Activated T-cell treated with anti-CD3 and anti-CD28 coated beads, Interleukin-2, amount 50 U/mL, for 4 hours (primary cell): ENCODE data around the gene CCDC12. TPM values are rescaled to one million over a fixed set of nuclear protein-coding genes. Genes with fewer than 3 reads are reported as not detected.

Experiments used
- ATAC-seq, 2 donors: fragments of 200-7000 bp; cut with Tn5 transposase; one replicate each; pipeline ENCODE4 v1.10.0; 2021
- DNase-seq: peaks from one replicate; pipeline ENCODE4 v3.0.0-alpha.2; 2020
- H3K27me3 Mint-ChIP-seq: one replicate; pipeline ENCODE4 v1.8.0; 2021; ENCODE audit warnings: low read depth, mixed read lengths
- H3K36me3 Mint-ChIP-seq: one replicate; pipeline ENCODE4 v1.8.0; 2022; ENCODE audit warnings: mixed read lengths; ENCODE audit not compliant: insufficient read depth
- H3K4me1 Mint-ChIP-seq: one replicate; pipeline ENCODE4 v1.8.0; 2021; ENCODE audit warnings: low read depth, mixed read lengths
- H3K4me3 Mint-ChIP-seq: one replicate; pipeline ENCODE4 v1.8.0; 2021; ENCODE audit warnings: mild to moderate bottlenecking, moderate library complexity, mixed read lengths
- H3K9me3 Mint-ChIP-seq: one replicate; pipeline ENCODE4 v1.8.0; 2021; ENCODE audit warnings: mixed read lengths
- total RNA-seq, 3 donors: library from RNA; stranded (reverse); gene quantifications; one replicate each; pipeline ENCODE4 v1.2.1, GENCODE V29; 2021

The CCDC12 gene
- total RNA-seq, 3 donors from 2014 or later: 75.9 to 77.6 (median 76.5) TPM

DNA sequence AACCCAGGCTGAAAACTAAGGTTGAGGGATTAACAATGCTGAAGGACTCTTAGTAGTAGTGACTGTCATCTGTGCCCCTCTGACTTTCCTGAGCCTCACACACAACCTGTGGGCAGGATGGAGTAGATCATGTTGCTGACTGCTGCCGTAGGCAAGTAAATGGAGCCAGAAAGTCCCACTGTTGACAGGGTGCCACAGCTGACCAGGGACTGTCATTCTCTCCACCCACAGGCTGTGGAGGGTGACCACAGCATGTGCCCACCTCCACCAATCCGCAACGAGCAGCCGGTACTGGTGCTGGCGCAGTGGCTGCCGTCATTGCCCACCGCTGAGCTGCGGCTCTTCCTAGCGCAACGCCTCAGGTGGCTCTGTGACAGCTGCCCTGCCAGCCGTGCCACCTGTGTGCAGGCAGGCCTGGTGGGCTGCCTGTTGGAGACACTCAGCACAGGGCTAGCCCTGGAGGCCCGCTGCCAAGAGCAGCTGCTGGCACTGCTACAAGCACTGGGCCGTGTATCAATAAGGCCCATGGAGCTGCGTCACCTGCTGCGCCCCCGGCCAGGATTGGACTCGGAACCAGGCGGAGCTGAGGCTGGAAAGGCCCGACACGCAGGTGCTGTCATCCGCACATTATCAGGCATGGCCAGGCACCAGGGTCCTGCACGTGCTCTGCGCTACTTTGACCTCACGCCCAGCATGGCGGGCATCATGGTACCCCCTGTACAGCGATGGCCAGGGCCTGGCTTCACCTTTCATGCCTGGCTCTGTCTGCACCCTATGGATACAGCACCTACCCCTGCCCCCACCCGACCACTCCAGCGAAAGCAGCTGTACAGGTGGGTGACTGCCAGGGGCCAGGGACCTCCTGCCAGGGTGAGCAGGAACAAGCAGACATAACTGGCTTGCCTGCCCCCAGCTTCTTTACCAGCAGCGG is 18.5 kb upstream of the CCDC12 start:
- Mint-ChIP-seq H3K4me1 (peaks cover 20% of the 10 kb centered on the region), H3K36me3 (peaks cover 15% of the 10 kb centered on the region), H3K27me3 (no peaks in the 10 kb centered on the region), H3K4me3 (no peak overlapping the region), H3K9me3 (no peaks in the 10 kb centered on the region)
- DNase-seq: no peak
- no peak for ATAC-seq

DNA sequence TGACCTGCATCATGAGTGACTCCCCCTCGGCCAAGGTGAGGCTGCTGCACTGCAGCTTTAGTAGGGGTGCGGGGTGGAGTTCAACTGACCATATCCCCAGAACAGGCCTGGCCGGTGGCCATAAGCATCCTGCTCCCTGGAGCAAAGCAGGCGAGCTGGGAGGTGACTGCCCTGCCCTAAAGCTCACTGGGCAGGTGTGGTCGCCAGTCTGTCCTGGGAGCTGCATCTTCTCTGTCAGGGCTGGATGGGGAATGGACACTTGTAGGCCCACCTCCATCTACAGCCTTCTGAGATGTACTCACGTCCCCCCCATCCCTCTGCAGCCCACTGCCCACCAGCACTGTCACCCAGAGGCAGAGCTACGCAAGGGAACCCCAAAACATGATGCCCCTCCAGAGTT is 17.4 kb upstream of the CCDC12 start:
- ATAC-seq: no peak
- Mint-ChIP-seq H3K9me3 (no peaks in the 10 kb centered on the region), H3K4me3 (no peak overlapping the region), H3K27me3 (no peaks in the 10 kb centered on the region), H3K36me3 (peaks cover 17% of the 10 kb centered on the region), H3K4me1 (peaks cover 30% of the 10 kb centered on the region)
- DNase-seq: no peak

DNA sequence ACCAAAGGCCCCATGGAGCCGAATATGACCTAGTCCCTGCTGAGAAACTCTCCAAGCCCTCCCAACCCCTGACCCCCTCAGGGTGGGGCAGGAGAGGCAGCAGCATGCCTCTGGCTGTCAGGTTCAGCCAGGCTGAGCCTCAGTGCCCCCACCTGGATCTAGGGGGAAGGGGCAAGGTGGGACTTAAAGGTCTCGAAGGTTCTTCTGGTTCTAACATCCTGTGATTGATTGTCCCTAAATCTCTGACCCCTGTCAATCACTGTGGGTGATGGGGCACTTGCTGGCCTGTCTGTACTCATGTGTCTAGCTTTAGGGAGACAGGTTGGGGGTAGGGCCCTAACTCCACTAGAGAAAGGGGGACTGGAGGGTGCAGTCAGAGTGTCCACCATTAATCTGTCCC is 16.7 kb upstream of the CCDC12 start:
- no peak for DNase-seq
- no peaks in the 10 kb centered on the region for H3K27me3 Mint-ChIP-seq
- H3K4me1 Mint-ChIP-seq: peaks cover 34% of the 10 kb centered on the region
- H3K4me3 Mint-ChIP-seq: no peak overlapping the region
- no peak for ATAC-seq
- H3K9me3 Mint-ChIP-seq: no peaks in the 10 kb centered on the region
- peaks cover 16% of the 10 kb centered on the region for H3K36me3 Mint-ChIP-seq

DNA sequence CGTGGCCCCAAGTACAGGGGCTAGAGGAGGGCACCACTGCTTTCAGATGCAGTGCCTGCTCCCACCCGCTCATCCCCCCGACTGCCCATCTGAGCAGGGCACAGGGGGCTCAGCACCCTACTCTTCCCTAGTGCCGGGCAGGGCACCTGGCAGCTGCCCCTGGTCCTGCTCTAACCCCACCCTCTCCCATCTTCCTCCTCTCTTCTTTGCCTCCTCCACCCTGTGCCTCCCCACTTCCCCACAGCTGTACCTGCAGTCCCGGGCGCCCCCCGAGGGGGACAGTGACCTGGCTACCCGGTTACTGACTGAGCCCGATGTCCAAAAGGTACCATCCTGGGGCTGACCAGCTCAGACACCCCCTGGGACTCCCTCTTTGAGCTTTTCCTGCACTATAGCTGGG is 15.7 kb upstream of the CCDC12 start:
- ATAC-seq (no peak), DNase-seq (no peak)
- Mint-ChIP-seq H3K9me3 (no peaks in the 10 kb centered on the region), H3K27me3 (no peaks in the 10 kb centered on the region), H3K4me1 (peaks cover 39% of the 10 kb centered on the region), H3K4me3 (no peak overlapping the region), H3K36me3 (peaks cover 14% of the 10 kb centered on the region)

DNA sequence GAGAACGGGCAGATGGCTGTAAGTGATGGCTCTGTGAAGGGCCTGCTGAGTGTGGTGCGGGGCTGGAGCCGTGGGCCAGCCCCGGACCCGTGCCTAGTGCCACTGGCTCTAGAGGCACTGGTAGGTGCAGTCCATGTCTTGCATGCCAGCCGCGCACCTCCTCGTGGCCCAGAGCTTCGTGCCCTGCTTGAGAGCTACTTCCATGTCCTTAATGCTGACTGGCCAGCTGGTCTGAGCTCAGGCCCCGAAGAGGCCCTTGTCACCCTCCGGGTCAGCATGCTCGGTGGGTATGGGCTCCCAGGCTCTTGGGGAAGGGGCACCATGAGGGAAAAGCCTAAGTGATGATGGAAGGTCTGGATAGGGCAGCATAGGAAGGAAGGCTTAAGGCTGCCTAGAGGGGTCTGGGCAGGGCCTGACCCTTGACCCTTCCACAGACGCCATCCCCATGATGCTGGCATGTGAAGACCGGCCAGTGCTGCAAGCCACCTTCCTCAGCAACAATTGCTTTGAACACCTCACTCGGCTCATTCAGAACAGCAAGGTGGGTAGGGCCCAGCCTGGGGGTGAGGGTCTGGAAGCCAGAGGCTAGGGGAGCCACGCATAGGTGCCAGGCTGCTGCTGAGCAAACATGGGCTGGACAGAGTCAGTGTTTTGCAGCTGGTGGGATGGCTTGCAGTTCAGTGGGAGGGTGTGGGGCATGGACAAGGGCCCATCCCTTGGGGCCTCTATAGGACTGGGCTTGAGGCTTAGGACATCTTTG is 15.0 kb upstream of the CCDC12 start:
- peaks cover 14% of the 10 kb centered on the region for H3K36me3 Mint-ChIP-seq

DNA sequence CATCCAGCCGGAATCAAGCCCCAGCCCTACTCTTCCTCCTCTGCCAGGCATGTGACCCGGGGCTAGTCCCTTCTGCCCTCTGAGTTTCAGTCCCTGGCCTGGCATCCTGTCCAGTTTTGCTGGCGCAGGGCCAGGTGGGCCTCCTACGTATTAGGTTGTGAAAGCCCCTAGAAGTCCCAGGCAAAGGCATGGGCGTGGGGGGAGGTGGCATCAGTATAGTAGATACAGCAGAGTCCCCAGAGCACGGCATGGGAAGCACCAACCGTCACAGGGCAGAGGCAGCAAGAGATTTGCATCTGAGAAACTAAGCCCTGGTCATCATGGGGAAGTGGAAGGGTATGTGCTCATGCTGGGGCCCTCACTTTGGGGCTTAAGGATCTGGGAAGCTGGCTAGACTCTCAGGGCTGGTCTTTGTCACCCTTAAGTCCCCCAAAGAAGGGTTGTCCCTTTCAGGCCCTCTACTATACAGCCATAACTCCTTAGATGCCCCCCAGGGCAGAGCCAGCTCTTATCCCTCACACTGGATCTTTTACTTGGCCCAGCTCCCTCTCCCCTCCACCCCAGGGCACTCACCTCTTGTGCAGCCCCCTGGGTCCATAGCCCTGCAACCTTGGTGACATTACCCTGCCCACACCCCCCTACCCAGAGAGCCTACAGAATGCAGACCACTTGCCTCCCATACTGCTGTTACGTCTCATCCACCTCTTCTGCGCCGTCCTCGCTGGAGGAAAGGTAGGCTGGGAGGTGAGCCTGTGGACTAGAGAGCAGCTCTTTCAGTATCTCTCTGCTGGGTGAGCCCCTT is 14.2 kb upstream of the CCDC12 start:
- no peak overlapping the region for H3K4me3 Mint-ChIP-seq
- ATAC-seq: no peak
- no peaks in the 10 kb centered on the region for H3K27me3 Mint-ChIP-seq
- peaks cover 48% of the 10 kb centered on the region for H3K4me1 Mint-ChIP-seq
- H3K36me3 Mint-ChIP-seq: peaks cover 14% of the 10 kb centered on the region
- H3K9me3 Mint-ChIP-seq: no peaks in the 10 kb centered on the region
- no peak for DNase-seq

More for the DNA sequence above, 15.0 kb upstream of the CCDC12 start:
- Mint-ChIP-seq H3K4me3 (no peak overlapping the region), H3K27me3 (no peaks in the 10 kb centered on the region), H3K4me1 (peaks cover 40% of the 10 kb centered on the region), H3K9me3 (no peaks in the 10 kb centered on the region)
- ATAC-seq (no peak), DNase-seq (no peak)

DNA sequence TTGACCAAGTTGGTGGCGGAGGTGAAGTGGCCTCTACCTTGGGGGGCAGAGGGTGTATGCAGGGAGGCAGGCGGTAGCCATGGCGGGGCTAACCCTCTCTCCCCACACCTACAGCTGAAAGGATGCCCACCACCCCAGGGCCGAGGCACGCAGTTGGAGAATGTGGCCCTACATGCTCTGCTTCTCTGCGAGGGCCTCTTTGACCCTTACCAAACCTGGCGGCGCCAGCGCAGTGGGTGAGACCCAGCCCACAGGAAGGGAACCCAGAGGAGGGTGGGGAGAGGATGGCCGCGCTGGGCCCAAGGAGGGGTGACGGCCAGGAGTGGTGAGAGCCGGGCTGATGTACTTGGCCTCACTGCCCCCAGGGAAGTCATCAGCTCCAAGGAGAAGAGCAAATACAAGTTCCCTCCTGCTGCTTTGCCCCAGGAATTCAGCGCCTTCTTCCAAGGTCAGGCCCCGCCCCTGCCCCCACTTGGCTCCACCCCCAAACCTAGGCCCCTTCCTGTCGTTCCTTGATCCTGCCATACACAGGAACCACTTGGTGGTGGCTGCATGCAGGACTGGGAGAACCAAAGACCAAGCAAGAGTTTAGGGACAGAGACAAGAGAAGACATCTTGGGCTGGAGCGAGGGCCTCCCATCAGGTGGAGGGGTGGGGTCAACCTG is 12.7 kb upstream of the CCDC12 start:
- DNase-seq (no peak), ATAC-seq (no peak)
- H3K4me3 Mint-ChIP-seq: no peak overlapping the region
- H3K4me1 Mint-ChIP-seq: peaks cover 63% of the 10 kb centered on the region
- no peaks in the 10 kb centered on the region for H3K27me3 Mint-ChIP-seq
- H3K9me3 Mint-ChIP-seq: no peaks in the 10 kb centered on the region
- H3K36me3 Mint-ChIP-seq: peaks cover 11% of the 10 kb centered on the region

DNA sequence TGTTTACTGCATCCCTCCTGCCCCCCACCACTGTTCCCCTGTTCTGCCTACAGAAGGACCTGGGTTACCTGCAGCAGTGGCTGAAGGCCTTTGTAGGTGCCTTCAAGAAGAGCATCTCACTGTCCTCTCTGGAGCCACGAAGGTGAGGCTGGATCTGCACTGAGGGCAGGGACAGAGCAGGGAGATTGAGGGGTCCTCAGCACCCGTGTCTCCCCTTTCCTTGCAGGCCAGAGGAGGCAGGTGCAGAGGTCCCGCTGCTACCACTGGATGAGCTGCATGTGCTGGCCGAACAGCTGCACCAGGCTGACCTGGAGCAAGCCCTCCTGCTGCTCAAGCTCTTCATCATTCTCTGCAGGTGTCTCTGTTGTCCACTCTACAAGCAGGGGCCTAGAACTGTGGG is 12.1 kb upstream of the CCDC12 start:
- ATAC-seq (no peak), DNase-seq (no peak)
- peaks cover 68% of the 10 kb centered on the region for H3K4me1 Mint-ChIP-seq
- H3K4me3 Mint-ChIP-seq: no peak overlapping the region
- H3K9me3 Mint-ChIP-seq: no peaks in the 10 kb centered on the region
- H3K27me3 Mint-ChIP-seq: no peaks in the 10 kb centered on the region
- peaks cover 11% of the 10 kb centered on the region for H3K36me3 Mint-ChIP-seq

DNA sequence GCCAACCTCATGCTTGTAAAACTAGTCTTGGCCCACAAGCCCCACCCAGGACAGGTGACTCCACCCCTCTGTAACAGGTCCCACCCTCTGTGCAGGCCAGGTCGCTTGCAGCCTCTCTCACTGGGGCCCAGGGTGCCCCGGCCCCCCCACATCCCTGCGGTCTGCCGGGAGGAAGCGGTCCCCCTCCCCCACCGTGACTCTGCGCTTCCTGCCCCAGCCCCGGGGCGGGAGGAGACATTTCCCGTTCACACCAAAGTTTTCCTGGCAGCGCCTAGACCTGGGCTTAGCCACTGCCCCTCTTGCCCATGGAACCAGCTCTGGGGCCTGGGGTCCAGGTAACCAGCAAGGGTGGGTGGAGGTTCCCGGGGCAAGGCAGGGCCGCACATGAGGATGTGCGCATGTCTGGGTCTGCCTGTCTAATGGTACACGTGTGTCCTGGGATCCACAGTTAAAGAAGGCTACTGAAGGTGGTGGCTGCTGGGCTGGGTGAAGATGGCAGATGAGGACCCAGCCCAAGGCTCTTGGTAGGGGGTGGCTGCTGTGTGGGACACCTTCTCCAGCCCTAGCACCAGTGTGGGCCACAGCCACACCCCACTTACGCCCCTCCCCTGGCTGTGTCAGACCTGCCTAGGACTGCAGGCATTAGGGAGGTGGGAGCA is 11.3 kb upstream of the CCDC12 start:
- no peaks in the 10 kb centered on the region for H3K9me3 Mint-ChIP-seq
- H3K4me1 Mint-ChIP-seq: peaks cover 70% of the 10 kb centered on the region
- no peaks in the 10 kb centered on the region for H3K27me3 Mint-ChIP-seq
- ATAC-seq: peak; percentile 94
- peaks cover 9% of the 10 kb centered on the region for H3K36me3 Mint-ChIP-seq
- peak; percentile 79 for DNase-seq
- H3K4me3 Mint-ChIP-seq: peak overlapping the region; percentile 75

DNA sequence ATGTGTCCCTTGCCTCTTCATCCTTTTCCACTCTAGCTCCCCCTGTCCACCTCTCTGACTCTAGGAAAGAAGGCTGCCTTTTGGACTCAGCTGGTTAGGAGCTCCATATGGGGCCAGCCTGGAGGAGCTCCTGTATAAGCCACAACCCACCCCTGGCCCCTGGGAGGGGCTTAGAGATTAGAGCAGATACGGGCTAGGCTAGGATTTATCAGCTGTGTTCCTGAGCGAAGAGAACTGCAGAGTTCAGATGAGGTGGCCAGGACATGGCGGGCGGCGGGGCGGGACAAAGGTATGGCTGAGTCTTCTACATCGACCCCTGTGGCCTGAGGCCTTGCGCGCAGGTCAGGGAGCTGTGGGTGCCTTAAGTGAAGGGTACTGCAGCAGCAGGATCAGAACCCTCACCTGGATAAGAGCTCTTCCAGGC is 10.8 kb upstream of the CCDC12 start:
- H3K27me3 Mint-ChIP-seq: no peaks in the 10 kb centered on the region
- ATAC-seq: peak; percentile 5 to 15
- peaks cover 8% of the 10 kb centered on the region for H3K36me3 Mint-ChIP-seq
- peaks cover 76% of the 10 kb centered on the region for H3K4me1 Mint-ChIP-seq
- no peak for DNase-seq
- H3K9me3 Mint-ChIP-seq: no peaks in the 10 kb centered on the region
- peak overlapping the region; percentile 75 for H3K4me3 Mint-ChIP-seq

DNA sequence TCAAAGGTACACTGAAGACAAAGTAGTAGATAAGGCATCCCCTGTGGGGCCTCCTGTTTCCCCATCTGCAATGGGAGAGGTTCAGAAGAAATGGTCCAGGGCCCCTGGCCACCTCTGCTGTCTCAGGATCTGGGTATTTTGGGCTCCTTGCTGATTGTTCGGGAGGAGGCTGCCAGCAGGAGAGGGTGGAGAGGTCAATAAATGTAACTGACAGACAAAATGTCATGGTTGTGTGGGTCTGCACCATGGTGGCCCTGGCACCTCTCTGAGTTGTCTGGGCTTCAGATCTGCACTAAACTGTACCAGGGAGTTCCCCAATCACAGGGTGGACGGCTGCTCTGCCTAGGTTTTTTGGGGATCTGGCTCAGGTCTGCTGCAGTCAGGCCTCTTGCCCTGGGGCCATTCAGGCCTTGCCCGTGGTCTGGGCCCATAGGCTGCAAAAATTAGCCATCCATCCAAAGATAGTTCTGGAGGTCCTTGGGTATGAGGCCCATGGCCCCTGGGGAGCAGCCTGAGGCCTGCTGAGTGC is 10.3 kb upstream of the CCDC12 start:
- H3K27me3 Mint-ChIP-seq: no peaks in the 10 kb centered on the region
- H3K9me3 Mint-ChIP-seq: no peaks in the 10 kb centered on the region
- no peak for ATAC-seq
- DNase-seq: no peak
- peaks cover 8% of the 10 kb centered on the region for H3K36me3 Mint-ChIP-seq
- H3K4me1 Mint-ChIP-seq: peaks cover 77% of the 10 kb centered on the region
- H3K4me3 Mint-ChIP-seq: peak overlapping the region; percentile 75

DNA sequence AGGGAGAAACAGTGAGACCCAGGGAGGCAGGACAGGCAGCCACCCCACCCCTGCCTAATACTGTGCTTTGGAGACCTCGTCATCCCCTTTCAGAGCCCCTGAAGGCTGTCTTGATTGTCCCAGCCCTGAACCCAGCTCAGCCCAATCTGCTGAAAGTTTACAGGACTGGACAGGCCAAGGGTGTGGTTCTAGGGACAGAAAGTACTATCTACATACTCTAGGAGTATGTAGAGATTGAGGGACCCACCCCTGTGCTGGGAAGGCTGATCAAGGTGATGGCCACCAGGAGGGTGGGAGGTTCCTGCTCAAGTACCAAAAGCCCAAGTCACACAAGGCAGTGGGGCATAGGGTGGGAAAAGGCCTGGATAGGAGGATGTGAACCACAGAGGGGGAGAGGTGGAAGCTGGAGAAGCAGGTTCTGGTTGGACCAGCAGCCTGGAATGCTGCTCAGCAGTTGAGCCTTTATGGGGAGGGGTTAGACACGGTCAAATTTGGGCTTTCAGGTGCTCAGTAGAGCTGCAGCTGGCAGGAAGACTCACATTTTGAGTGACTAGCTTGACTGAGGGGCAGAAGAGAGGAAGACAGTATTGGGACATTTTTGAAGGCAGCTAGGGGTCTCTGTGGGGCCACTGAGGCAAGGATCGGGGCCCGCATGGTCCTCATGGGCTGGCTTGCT is 9.6 kb upstream of the CCDC12 start:
- H3K4me3 Mint-ChIP-seq: peak overlapping the region; percentile 40

DNA sequence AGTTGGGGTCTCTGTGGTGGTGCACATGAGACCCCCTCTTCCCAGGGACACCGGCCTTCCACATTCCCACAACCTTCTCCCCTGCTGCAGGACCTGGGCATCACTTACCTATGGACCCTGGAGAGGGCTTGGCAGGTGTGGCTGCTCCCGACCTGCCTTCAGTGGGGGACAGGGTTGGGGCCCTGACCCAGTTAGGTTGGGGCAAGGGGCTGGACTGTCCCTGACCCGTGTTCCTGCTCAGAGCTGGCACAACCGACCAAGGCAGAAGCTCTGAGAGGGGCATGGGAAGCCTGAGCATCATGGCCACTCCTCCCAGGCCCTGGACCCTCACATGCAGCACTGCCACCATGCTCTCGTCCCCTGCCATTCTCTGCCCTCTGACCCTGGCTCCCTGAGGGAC is 9.0 kb upstream of the CCDC12 start:
- H3K27me3 Mint-ChIP-seq: no peaks in the 10 kb centered on the region
- no peak for DNase-seq
- peaks cover 86% of the 10 kb centered on the region for H3K4me1 Mint-ChIP-seq
- no peak overlapping the region for H3K4me3 Mint-ChIP-seq
- peaks cover 8% of the 10 kb centered on the region for H3K36me3 Mint-ChIP-seq
- no peaks in the 10 kb centered on the region for H3K9me3 Mint-ChIP-seq
- ATAC-seq: no peak

More for the DNA sequence above, 9.6 kb upstream of the CCDC12 start:
- ATAC-seq: no peak
- no peak for DNase-seq
- Mint-ChIP-seq H3K9me3 (no peaks in the 10 kb centered on the region), H3K4me1 (peaks cover 82% of the 10 kb centered on the region), H3K27me3 (no peaks in the 10 kb centered on the region), H3K36me3 (peaks cover 8% of the 10 kb centered on the region)
